Measurements from ENCODE around the gene MARVELD2. TPM values are rescaled to one million over a fixed set of nuclear protein-coding genes. Genes with fewer than 3 reads are reported as not detected.

MARVELD2 gene
- total RNA-seq, 1 donor from 2014 or later, result 3.9 TPM

- peak; percentile 56 for DNase-seq (ENCODE audit: low spot score)
These were observed 77.5 kb downstream of the MARVELD2 start, which contains the start of gene OCLN for GRCh38 chr5:69492391-69492922. Gene OCLN (plus strand): TSS chr5:69492790. CDS start chr5:69504245, 11,455 bp downstream.

- no peak for DNase-seq (ENCODE audit: low spot score)
These were observed 78.0 kb downstream of the MARVELD2 start for GRCh38 chr5:69492923-69493395.

GRCh38 chr5:69493396-69494133, 78.6 kb downstream of the MARVELD2 start:
- DNase-seq (ENCODE audit: low spot score), result peak; percentile 23

Other genes starting within 250 kb of the MARVELD2 start
- gene CCNB1, start 248.0 kb upstream of the MARVELD2 start, total RNA-seq (ENCODE audit: insufficient read depth, low replicate concordance), result 17.8 TPM
- 7.0 TPM for gene CENPH, start 225.5 kb upstream of the MARVELD2 start, total RNA-seq (ENCODE audit: insufficient read depth, low replicate concordance)
- gene CDK7, start 180.2 kb upstream of the MARVELD2 start, total RNA-seq (ENCODE audit: insufficient read depth, low replicate concordance), result 29.9 TPM
- 1.4 TPM for gene CCDC125, start 82.3 kb upstream of the MARVELD2 start, total RNA-seq (ENCODE audit: insufficient read depth, low replicate concordance)
- 59.9 TPM for gene AK6, start 45.6 kb upstream of the MARVELD2 start, total RNA-seq (ENCODE audit: insufficient read depth, low replicate concordance)
- gene TAF9, start 45.6 kb upstream of the MARVELD2 start, total RNA-seq (ENCODE audit: insufficient read depth, low replicate concordance), result 32.7 TPM
- 36.6 TPM for gene RAD17, start 45.3 kb upstream of the MARVELD2 start, total RNA-seq (ENCODE audit: insufficient read depth, low replicate concordance)
- 12.5 TPM for gene OCLN, start 77.7 kb downstream of the MARVELD2 start, total RNA-seq (ENCODE audit: insufficient read depth, low replicate concordance)
- gene GTF2H2C, start 145.1 kb downstream of the MARVELD2 start, total RNA-seq (ENCODE audit: insufficient read depth, low replicate concordance), result 52.0 TPM